GM18517 (cell line): ENCODE results near the gene TYR.
"Not testable (repeated sequence)": the region's sequence is repeated elsewhere in the genome, so short reads cannot be mapped to it uniquely, and the experiment has no call there.

Experiments
- ATAC-seq: cut with Tn5 transposase; IDR thresholded peaks from one replicate; pipeline ENCODE4 v1.9.1; 2021; ENCODE audit warnings: mild to moderate bottlenecking, moderate library complexity; ENCODE audit not compliant: unreplicated experiment

TYR gene

GRCh38 chr11:89342880-89343572, 165.4 kb downstream of the TYR start:
- not testable (repeated sequence) for ATAC-seq
